Thyroid gland (tissue), 4 donors: ENCODE results near the gene HTR4. TPM values are rescaled to one million over a fixed set of nuclear protein-coding genes. Genes with fewer than 3 reads are reported as not detected.

Experiments used
- DNase-seq, 2 donors: peaks; one replicate each; pipeline ENCODE4 v3.0.0-alpha.2; 2019
- H3K27ac ChIP-seq, 3 donors: fragments of 200-600 bp; sonication (generic); 1 replicate in 2 of 3; 2 replicates in 1 of 3; pipeline ENCODE4 v1.5.1; 2016 to 2019; ENCODE audit warnings: mild to moderate bottlenecking in 1 of 3, moderate library complexity in 1 of 3
- H3K27me3 ChIP-seq: fragments of 200-600 bp; sonication (generic); one replicate; pipeline ENCODE4 v1.5.1; 2019
- H3K36me3 ChIP-seq, 2 donors: fragments of 200-600 bp; sonication (generic); one replicate each; pipeline ENCODE4 v1.5.1; 2016 to 2019
- H3K4me1 ChIP-seq, 2 donors: fragments of 200-600 bp; sonication (generic); one replicate each; pipeline ENCODE4 v1.5.1; 2017 to 2019
- H3K4me3 ChIP-seq, 3 donors: fragments of 200-600 bp; sonication (generic); replicated peaks in 1 of 3; 1 replicate in 2 of 3; 2 replicates in 1 of 3; pipeline ENCODE4 v1.5.1; 2016; ENCODE audit warnings: mild to moderate bottlenecking in 1 of 3
- H3K9me3 ChIP-seq: fragments of 200-600 bp; sonication (generic); one replicate; pipeline ENCODE4 v1.5.1; 2017
- POLR2A ChIP-seq, 2 donors: fragments of 450-650 bp; IDR thresholded peaks; one replicate each; pipeline ENCODE4 v1.6.1; 2017; ENCODE audit warnings: antibody characterized with exemption in 2 of 2, mild to moderate bottlenecking in 2 of 2, moderate library complexity in 1 of 2
- WGBS, 2 donors: methylation state at CpG; one replicate each; pipeline ENCODE4 v1.1.5; 2017; 5-methylcytosine and 5-hydroxymethylcytosine counted together
- intact Hi-C: fragments of 100-400 bp; cut with DNase I; formaldehyde crosslinking; loops from one replicate; pipeline ENCODE4 v1.15.1; 2023
- total RNA-seq, 4 donors: library from RNA; depleted of rRNA; stranded (reverse); fragments of >200 nt; gene quantifications; one replicate each; pipeline ENCODE4 v1.2.3, GENCODE V29; 2016
- TF ChIP-seq, protein P1 (sequence below), 6 experiments: fragments of 200-600 bp in 3 of 6; fragments of 450-650 bp in 3 of 6; sonication (generic) in 3 of 6; IDR thresholded peaks; one replicate each; pipeline ENCODE4 v1.5.1; 2016 to 2019; ENCODE audit warnings: antibody characterized with exemption in 6 of 6, mild to moderate bottlenecking in 2 of 6, inconsistent platforms in 1 of 6, moderate library complexity in 1 of 6

HTR4 gene
- total RNA-seq, 4 donors from 2014 or later: not detected

DNA sequence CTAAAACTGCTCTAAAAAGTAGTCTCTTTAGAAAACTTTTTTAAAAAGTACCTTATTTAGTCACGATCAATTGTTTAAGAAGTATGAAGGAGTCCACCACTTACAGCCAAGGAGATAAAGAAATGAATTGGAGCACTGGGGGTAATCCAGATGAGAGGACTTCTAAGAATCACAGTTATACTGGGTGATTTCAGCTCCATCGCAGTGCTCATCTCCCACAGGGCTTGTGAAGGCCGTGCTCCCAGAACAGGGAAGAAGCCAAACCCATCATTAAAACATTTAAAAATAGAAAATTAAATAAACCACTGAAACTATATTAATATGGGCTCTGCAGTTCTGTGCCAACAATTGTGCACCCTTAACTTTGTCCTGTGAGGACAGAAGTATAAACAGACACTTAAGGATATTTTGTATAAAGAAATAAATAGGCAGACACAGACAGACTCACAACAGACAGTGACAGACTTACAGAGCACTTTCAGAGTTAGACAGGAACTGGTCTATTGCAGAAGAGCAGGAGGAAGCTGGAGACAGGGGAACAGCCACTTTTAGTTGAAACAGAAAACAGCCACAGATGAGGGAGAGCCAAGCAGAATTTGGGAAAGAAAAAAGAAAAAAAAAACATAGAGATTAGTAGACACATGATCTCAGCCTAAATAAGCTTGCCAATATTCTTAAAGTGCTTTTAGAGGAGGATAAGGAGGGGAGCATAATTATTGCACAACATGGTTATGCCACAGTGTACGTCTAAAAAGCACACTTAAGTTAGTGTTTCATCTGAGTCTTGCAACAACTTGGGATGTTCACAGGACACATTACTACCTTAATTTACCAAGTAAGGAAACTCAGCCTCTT is 188.7 kb downstream of the HTR4 start:
- H3K4me1 ChIP-seq: no peaks in the 10 kb centered on the region
- no peak for DNase-seq
- no peaks in the 10 kb centered on the region for H3K36me3 ChIP-seq
- H3K9me3 ChIP-seq: no peaks in the 10 kb centered on the region
- no peak overlapping the region for H3K4me3 ChIP-seq
- H3K27ac ChIP-seq: no peak overlapping the region
- TF ChIP-seq POLR2A (IDR thresholded peaks at IDR 0.05): no peak
- TF ChIP-seq, protein P1, sequence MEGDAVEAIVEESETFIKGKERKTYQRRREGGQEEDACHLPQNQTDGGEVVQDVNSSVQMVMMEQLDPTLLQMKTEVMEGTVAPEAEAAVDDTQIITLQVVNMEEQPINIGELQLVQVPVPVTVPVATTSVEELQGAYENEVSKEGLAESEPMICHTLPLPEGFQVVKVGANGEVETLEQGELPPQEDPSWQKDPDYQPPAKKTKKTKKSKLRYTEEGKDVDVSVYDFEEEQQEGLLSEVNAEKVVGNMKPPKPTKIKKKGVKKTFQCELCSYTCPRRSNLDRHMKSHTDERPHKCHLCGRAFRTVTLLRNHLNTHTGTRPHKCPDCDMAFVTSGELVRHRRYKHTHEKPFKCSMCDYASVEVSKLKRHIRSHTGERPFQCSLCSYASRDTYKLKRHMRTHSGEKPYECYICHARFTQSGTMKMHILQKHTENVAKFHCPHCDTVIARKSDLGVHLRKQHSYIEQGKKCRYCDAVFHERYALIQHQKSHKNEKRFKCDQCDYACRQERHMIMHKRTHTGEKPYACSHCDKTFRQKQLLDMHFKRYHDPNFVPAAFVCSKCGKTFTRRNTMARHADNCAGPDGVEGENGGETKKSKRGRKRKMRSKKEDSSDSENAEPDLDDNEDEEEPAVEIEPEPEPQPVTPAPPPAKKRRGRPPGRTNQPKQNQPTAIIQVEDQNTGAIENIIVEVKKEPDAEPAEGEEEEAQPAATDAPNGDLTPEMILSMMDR (IDR thresholded peaks at IDR 0.05): no peak
- intact Hi-C loops: no loop called here
- 43 to 59% methylated on average over 4 of the region's 4 CpGs for WGBS, 2 donors
- no peaks in the 10 kb centered on the region for H3K27me3 ChIP-seq

DNA sequence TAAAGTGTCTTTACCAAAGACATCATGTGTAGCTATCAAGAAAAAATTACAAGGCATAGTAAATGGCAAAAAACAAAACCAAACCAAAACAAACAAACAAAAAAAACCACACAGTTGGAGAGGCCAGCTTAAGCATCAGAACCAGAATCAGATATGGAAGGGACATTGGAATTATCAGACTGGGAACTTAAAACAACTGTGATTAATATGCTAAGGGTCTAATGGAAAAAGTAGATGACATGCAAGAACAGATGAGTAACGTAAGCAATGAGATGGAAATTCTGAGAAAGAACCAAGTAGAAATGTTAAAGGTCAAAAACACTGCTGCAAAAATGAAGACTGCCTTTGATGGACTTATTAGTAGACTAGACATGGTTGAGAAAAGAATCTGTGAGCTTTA is 194.7 kb downstream of the HTR4 start:
- H3K9me3 ChIP-seq: no peaks in the 10 kb centered on the region
- H3K4me1 ChIP-seq: no peaks in the 10 kb centered on the region
- H3K36me3 ChIP-seq: no peaks in the 10 kb centered on the region
- H3K27me3 ChIP-seq: no peaks in the 10 kb centered on the region
- H3K4me3 ChIP-seq: no peak overlapping the region
- WGBS, 2 donors: 74 to 78% methylated on average over 1 of the region's 1 CpG
- no peak for DNase-seq
- TF ChIP-seq POLR2A (IDR thresholded peaks at IDR 0.05): no peak
- TF ChIP-seq, protein P1 (IDR thresholded peaks at IDR 0.05): no peak
- no peak overlapping the region for H3K27ac ChIP-seq
- intact Hi-C loops: no loop called here

DNA sequence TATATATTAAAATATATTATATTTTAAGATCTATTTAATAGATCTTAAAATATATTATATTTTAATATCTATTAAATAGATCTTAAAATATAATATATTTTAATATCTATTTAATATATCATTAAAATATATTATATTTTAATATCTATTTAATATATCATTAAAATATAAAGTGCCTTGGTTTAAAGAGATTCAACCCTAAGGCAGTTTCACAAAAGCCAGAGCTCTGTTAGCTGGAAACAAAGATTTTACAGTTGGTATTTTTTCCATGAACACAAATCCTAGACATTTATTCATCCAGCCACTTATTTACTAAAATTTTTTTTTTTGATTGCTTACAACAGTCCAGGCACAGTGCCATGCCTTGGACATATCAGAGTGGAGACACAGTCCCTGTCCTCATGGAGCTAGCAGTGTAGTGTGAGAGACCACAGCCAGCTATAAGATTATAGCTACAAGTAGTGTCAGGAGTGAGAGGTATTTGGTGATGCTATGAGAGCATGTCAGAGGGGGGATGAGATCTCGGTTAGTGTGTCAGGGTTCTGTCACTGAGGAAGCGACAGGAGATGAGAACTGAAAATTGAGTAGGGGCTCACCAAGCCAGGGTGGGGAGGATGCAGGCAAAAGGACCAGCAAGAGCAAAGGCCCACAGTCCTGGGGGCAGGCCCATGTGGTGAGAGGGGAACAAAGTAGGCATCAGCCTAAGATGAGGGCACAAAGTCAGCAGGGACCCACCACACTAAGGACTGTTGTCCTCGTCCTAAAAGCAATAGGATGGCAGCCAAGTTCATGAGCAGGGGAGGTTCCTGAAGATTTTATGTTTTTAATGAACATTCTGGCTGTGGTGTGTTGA is 196.1 kb downstream of the HTR4 start:
- Histone ChIP-seq H3K27me3 (no peaks in the 10 kb centered on the region), H3K27ac (no peak overlapping the region), H3K36me3 (no peaks in the 10 kb centered on the region), H3K9me3 (no peaks in the 10 kb centered on the region), H3K4me1 (no peaks in the 10 kb centered on the region), H3K4me3 (no peak overlapping the region)
- intact Hi-C loops: no loop called here
- TF ChIP-seq, protein P1 (IDR thresholded peaks at IDR 0.05): no peak
- no peak for TF ChIP-seq POLR2A (IDR thresholded peaks at IDR 0.05)
- no peak for DNase-seq
- WGBS, 2 donors: 83% methylated on average over 3 of the region's 3 CpGs

DNA sequence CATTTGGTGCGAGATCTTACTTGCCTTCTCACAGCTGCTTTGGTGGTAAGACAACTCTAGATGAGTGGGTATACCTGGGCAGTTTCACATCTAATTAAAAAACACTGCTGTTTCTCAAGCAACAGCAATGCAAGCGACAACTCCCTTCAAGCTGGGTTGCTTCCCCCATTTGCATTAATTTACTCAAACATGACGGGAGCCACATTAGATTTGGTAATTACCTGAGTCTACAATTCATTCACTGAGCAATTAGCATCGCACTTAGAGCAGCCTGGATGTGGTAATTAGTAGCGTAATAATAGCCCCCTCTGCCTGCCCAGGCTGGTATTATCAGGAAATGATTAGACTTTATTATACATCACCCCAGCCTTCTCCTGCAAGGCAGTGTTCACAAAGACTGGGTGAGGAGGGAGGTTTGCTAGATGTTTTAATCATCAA is 197.1 kb downstream of the HTR4 start:
- Histone ChIP-seq H3K27me3 (no peaks in the 10 kb centered on the region), H3K4me3 (no peak overlapping the region), H3K9me3 (no peaks in the 10 kb centered on the region), H3K36me3 (no peaks in the 10 kb centered on the region), H3K4me1 (no peaks in the 10 kb centered on the region), H3K27ac (no peak overlapping the region)
- WGBS, 2 donors: 50 to 52% methylated on average over 5 of the region's 5 CpGs
- DNase-seq: no peak
- TF ChIP-seq POLR2A (IDR thresholded peaks at IDR 0.05): no peak
- TF ChIP-seq, protein P1 (IDR thresholded peaks at IDR 0.05): no peak
- intact Hi-C loops: no loop called here

DNA sequence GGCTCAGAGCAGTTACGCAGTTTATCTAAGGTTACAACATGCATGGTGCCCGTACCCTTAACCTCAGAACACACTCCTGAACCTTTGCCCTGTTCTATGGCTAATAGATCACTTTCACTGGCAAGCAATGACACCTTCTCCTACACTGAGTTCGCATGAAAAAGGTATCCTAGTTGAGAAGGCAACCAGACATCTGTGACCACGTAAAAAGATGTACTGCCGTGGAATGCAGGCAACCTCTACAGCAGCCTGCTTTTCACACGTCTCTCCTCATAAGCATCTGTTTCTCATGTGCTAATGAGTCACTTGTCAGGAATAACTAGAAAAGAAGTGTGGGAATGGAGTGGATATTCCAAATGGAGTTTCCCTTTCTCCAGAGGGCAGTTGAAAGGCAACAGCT is 199.1 kb downstream of the HTR4 start:
- WGBS, 2 donors: 78 to 88% methylated on average over 6 of the region's 6 CpGs
- TF ChIP-seq, protein P1 (IDR thresholded peaks at IDR 0.05): no peak
- TF ChIP-seq POLR2A (IDR thresholded peaks at IDR 0.05): no peak
- no peak overlapping the region for H3K27ac ChIP-seq
- no peaks in the 10 kb centered on the region for H3K4me1 ChIP-seq
- no peaks in the 10 kb centered on the region for H3K27me3 ChIP-seq
- no peak overlapping the region for H3K4me3 ChIP-seq
- DNase-seq: no peak
- no peaks in the 10 kb centered on the region for H3K36me3 ChIP-seq
- H3K9me3 ChIP-seq: no peaks in the 10 kb centered on the region
- intact Hi-C loops: no loop called here
